HG03457 (cell line): ENCODE data around the gene STK40.

Experiments
- ATAC-seq: cut with Tn5 transposase; IDR thresholded peaks from one replicate; pipeline ENCODE4 v1.9.1; 2021; ENCODE audit warnings: moderate number of reproducible peaks; ENCODE audit not compliant: unreplicated experiment

Gene STK40

GRCh38 chr1:36398370-36398977 lies 12.8 kb upstream of the STK40 start:
- ATAC-seq = no peak

DNA sequence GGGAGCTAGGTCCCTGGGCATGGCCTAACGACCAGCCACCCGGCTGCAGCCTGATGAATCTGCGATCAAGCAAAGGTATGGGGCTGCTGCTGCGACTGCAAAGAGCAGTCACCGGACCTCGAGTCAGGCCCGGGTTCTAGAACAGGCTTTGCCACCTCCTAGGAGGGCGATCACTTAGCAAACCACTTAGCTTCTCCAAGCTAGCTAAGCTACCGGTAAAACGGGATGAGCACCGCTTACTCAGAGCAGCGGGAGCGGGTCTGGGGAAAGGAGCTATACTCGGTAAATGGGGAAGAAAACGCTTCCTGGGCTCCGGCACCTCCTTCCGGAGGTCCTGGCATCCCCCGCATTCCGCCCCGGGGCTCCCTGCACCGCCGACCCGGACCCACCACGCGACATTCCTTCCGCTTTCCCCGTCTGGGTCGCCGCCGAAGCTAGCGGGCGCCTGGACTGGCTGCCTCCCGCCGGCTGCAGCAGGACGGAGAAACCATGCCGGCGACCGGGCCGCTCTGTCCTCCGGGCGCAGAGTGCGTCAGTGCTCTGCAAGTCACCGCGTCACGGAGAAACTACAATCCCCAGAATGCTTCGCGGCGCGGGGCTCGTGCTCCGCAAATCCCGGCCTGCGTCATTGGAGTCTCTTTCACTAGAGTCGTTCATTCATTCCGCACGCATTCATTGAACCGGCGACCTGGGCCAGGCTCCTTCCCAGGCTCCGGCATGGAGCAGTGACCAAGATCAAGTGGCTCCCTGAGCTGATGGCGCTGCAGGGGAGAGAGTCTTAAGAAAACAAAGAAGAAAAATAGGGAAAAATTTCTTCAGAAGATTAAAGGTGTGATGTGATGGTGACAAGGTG lies 11.9 kb upstream of the STK40 start, which contains the start of gene LSM10:
Gene LSM10, minus strand, starts transcription at position 531 of the 853 bp plus-strand sequence. CDS start 3,779 bp downstream, outside the sequence.
- peak; percentile 60 for ATAC-seq

GRCh38 chr1:36397083-36397377 lies 11.3 kb upstream of the STK40 start:
- no peak for ATAC-seq

DNA sequence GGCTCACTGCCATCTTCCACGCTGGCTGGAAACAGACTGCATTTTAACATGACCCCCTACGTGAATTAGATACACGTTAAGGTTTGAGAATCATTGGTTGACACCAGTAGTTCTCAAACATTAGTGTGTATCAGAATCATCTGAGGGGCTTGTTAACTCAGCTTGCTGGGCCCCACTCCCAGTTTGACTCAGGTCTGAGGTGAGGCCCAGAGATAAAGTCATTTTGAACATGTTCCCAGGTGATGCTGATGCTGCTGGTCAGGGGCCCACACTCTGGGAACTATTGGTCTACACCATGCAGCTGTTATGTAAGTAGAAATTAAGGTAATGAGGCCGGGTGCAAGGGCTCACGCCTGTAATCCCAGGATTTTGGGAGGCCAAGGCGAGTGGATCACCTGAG lies 10.6 kb upstream of the STK40 start:
- ATAC-seq = no peak

DNA sequence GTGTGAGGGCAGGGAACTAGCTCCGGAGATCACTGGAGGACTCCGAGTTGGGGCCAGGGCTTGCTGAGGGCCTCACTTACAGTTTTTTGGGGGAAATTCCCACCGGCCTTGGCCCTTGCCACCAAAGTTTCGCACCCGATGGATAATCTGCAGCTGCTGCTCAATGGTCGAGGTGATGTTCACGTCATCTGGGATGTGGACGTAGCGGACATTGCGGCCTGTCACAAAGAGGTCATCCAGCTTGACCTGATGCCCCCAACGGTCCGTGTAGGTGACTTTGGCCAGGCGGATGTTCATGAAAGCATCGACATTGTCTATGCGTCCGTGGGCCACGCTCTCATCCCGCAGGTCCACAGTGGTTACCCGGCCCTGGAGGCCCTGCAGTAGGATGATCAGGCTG lies 8.0 kb upstream of the STK40 start:
- no peak for ATAC-seq

DNA sequence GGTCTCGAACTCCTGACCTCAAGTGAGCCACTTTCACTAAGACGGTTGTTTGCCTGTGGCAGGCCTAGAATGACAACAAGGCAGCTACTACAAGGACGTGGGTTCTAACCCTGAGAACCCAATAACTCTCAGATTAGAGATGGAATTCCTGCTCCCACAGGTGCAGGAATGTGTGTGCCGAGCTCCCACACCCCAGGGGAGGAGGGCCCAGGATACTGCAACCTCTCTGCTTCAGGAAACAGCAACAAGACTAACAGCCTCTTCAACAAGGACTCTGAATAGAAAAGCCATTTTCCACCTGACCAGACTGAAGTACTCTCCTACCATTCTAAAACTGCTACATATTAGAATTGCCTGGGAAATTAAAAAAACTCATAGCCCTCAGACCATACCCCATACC lies 7.1 kb upstream of the STK40 start:
- ATAC-seq = no peak

DNA sequence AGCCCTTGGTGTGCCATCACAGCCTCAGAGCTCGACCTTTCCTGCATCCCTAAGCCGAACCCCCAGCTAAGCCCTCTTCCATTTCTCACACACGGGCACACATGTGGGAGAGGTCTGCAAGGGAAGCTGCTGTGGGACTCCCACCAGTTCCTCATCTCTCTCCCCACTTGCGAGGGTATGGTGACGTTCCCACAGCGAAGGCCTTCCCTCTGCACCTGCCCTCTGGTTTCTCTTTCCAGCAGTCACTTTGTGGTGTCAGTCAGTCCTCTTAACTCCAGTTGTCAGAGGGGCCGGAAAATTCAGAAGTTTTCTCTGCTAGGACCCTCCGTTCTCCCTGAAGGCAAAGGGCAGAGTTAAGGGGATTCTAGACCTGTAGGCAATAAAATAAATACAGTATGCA lies 5.5 kb upstream of the STK40 start:
- no peak for ATAC-seq

- no peak for ATAC-seq
Measured at GRCh38 chr1:36390411-36390810, 4.7 kb upstream of the STK40 start.

DNA sequence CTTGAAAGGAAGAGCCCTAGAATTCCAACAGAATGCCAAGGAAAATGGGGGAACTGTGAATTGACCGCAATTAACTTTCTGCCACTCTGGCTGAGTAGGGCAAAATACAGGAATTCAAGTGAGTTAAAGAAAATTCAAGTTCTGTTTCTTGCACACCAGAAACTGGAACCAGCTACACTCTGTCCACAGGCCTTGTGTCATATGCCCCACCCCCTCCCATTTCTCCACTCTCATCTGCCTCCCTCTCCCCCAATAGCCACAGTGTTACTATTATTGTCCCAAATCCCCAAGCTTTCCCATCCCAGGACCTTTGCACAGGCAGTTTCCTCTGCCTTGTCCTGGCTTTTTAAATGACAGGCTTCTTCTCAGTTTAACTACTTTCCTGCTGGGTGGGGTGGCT lies 4.3 kb upstream of the STK40 start:
- ATAC-seq = no peak

GRCh38 chr1:36389261-36389660 lies 3.5 kb upstream of the STK40 start:
- no peak for ATAC-seq

DNA sequence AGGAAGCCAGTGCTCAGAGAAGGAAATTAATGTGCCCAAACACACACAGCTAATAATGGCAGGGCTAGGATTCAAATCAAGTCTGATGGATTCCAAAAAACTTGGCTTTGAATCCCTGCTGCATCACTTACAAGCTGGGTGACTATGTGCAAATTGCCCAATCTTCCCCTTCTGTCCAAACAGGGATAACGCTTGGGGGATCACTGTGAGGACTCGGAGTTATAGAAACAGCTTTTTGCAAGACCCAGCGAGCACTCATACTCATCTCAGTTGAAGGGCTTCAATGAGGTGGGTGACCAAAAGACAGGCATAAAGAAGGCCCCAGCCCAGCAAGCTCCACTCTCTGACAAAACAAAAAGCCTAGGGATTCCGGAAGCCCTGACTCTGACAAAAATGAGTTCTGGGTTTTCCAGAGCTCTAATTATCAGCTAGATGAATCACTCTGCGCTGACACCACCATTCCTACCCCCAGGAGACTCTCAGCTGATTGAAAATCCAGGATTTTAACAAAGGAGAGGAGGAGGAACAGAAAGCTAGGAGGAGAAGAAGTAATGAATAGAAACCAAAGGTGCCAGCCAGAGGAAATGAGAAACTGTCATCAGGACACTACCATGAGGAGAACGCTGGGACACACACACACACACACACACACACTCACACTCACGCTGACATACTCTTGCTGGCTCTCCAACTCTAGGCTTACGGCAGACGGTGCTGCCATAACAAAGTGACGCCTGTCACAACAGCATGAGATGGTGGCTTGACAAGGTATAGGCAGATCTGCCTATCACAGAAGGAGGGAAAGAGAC lies 1.6 kb upstream of the STK40 start:
- no peak for ATAC-seq

DNA sequence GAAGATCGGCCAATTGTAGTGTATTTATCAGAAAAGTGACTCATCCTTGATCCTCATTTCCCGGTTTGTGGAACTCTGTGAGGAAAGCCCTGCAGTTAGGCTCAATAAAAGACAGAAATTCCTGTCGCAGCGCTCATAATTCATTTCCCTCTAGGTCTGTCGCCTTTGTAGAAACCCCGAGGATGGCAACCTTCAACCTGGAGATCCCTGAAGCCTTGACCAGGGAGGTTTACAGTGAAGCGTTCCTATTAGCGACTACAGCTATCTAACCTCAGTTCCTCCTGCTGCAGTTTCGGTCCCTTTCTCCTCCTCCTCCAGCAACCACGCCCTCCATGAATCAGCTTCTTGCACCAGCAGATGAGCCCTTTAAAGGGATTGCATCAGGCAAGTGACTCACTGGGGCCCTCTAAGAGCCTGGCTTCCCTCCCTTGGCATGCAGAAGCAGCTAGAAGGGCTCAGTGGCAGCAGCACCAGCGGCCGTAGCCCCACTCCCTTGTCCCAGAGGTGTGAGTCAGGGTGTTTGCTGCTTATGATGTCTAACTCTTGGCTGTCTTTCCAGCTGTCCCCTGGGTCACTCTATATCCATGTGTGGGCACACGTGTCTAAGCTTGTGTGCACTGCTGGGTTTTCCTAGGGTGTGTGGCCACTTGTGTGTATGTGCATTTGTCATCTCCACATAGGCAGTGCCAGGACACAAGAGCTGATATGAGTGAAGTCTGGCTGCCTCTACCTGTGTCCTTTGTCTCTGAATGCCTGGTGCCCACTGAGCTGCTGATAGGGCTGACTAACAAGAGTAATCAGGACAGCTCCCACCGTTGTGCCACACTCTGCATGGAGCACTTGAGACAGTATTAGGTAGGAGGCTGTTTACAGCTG lies 779 bp upstream of the STK40 start:
- peak; percentile 33 for ATAC-seq

DNA sequence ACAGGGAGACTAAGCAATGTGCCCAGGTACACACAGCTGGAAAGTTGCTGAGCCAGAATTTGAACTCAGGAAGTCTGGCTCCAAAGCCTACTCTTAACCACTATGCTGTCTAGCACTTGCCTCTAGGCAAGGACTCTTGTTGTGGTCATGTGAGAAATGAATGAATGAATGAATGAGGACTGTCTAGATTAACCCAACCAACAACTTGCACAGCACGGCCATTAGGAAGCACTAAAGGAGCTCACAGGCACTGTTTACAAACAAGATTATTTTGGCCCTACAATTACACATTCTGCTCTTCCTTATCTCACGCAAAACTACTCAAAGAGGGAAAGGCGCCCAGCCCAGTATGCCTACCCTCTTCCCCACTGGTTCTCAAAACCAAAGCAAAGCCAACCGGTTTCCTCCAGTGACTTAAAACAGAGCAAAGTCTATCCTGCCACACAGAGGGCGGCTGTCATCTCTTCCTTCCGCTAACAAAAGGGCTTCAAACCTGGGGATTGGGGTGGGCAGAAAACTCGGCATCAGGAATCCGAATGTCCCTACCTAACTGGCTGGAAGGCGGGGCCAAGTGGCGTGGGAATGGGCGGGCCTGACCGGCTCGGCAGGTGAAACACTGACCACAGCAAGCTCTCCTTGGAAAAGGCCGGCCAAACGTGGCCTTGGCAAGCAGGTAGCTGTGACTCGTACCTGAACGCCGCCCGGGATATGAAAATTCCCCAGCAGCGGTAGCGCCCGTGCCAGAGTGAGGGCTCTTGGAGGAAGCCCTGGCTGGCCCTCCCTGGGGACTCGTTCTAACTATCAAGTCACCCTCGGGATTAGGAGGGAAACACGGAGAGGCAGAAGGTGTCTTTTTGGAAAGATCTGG lies 948 bp downstream of the STK40 start:
- no peak for ATAC-seq

- no peak for ATAC-seq
Measured at GRCh38 chr1:36383240-36383639, 2.5 kb downstream of the STK40 start.

GRCh38 chr1:36382669-36383068 lies 3.1 kb downstream of the STK40 start:
- no peak for ATAC-seq

- ATAC-seq = no peak
Measured at GRCh38 chr1:36382231-36382630, 3.5 kb downstream of the STK40 start.

GRCh38 chr1:36381405-36381804 lies 4.3 kb downstream of the STK40 start:
- ATAC-seq = no peak

DNA sequence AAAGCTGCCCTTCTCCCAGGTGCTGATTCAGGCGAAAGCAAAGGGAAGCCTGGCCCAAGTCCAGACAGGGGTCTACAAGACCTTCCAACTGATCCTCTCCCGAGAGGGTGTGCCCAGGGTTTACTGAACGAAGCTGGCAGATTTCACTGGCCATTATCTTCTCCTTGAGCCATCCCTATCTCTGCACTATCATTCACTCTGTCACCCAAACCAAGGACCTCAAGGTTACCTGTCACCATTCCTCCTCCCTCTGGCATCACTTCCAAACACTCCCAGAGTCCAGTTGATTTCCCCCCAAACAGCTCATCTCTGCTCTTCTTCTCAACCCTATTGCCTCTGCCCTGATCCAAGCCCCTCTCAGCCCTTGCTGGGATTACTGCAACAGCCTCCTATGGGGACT lies 4.9 kb downstream of the STK40 start:
- ATAC-seq = no peak

- ATAC-seq = no peak
Measured at GRCh38 chr1:36380143-36380619, 5.5 kb downstream of the STK40 start.
